GM12875 (cell line): ENCODE measurements around the gene RBM33.

Experiments
- H3K4me3 ChIP-seq: one replicate; pipeline ENCODE4 v1.5.1; 2011; ENCODE audit warnings: low read depth, low read length, control low read depth
- TF ChIP-seq, protein P1 (sequence below): IDR thresholded peaks from 2 replicates; pipeline ENCODE4 v1.5.1; 2011; ENCODE audit warnings: low read depth, mild to moderate bottlenecking, control low read depth, inconsistent platforms, low read length, moderate library complexity, borderline replicate concordance; ENCODE audit not compliant: insufficient read depth

RBM33 gene

DNA sequence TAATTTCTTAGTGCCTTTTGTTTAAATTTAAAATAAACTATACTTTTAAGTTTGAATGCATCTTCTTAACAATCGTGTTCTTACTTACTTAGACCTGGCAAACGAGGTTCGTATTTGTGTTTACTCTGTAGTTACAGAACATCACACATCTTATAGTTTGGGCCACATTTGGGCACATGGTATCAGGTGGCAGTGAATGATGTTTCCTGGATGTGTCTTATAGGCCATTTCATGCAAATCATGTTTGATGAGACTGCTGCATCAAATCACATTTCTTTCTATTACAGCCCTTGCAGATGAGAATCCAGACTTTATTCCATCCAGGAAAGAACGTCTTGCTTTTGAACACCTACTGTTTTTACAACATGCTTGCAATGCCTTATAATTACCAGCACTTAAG is 78.5 kb downstream of the RBM33 start:
- no peak overlapping the region for H3K4me3 ChIP-seq
- TF ChIP-seq, protein P1, sequence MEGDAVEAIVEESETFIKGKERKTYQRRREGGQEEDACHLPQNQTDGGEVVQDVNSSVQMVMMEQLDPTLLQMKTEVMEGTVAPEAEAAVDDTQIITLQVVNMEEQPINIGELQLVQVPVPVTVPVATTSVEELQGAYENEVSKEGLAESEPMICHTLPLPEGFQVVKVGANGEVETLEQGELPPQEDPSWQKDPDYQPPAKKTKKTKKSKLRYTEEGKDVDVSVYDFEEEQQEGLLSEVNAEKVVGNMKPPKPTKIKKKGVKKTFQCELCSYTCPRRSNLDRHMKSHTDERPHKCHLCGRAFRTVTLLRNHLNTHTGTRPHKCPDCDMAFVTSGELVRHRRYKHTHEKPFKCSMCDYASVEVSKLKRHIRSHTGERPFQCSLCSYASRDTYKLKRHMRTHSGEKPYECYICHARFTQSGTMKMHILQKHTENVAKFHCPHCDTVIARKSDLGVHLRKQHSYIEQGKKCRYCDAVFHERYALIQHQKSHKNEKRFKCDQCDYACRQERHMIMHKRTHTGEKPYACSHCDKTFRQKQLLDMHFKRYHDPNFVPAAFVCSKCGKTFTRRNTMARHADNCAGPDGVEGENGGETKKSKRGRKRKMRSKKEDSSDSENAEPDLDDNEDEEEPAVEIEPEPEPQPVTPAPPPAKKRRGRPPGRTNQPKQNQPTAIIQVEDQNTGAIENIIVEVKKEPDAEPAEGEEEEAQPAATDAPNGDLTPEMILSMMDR = no peak

DNA sequence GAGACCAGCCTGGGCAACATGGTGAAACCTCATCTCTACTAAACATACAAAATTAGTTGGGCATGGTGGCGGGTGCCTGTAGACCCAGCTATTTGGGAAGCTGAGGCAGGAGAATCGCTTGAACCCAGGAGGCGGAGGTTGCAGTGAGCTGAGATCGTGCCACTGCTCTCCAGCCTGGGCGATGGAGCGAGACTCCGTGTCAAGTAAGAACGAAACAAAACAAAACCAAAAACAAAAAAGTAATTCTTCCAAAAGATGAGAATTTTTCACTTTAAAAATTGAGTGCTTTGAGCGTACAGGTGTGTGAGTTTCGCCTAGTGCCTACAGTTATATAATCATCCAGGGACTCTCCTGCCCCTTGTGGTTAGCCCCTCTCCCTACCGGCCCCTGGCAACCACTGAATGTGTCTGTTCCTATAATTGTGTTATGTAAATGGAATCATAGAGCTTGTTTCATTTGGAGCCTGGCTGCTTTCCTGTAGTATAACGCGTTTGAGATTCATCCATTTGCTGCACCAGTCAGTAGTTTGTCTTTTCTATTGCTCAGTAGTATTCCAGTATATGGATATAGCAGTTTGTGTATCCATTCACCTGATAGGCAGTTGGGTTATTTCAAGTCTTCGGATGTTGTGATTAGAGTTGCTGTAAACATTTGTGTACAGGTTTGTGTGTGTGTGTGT is 80.0 kb downstream of the RBM33 start:
- TF ChIP-seq, protein P1 = 0 out of 2 replicates have a peak, but pooled peaks have one; percentile 17
- peak overlapping the region; percentile 5 for H3K4me3 ChIP-seq

DNA sequence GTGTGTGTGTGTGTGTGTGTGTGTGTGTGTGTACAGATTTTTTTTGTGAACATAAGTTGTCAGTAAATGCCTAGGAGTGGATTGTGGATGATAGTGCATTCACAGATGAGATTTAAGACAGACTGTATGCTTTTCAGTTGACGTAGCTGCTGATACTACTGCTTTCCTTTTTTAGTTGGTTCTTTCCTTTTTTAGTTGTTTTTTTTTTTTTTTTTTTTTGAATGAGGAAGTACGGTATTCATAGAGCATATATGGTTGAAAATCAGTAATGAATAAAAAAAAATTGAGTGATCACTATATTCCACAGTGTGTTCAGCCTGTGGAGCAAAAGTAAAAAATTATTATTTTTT is 80.5 kb downstream of the RBM33 start:
- TF ChIP-seq, protein P1 = no peak
- H3K4me3 ChIP-seq = no peak overlapping the region

DNA sequence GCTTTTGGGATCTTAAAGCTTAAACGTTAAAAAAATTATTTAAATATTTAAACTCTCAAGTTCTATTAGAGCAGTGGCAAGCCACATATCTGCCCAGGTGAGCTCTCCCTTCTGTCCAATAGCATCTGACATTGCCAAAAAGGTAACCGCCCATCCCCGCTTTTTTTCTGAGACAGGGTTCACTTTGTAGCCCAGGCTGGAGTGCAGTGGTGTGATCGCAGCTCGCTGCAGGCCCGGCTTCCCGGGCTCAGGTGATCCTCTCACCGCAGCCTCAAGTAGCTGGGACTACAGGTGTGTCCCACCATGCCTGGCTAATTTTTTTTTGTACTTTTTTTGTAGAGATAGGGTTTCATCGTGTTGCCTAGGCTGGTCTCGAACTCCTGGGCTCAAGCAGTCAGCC is 83.2 kb downstream of the RBM33 start:
- TF ChIP-seq, protein P1 = no peak
- no peak overlapping the region for H3K4me3 ChIP-seq

DNA sequence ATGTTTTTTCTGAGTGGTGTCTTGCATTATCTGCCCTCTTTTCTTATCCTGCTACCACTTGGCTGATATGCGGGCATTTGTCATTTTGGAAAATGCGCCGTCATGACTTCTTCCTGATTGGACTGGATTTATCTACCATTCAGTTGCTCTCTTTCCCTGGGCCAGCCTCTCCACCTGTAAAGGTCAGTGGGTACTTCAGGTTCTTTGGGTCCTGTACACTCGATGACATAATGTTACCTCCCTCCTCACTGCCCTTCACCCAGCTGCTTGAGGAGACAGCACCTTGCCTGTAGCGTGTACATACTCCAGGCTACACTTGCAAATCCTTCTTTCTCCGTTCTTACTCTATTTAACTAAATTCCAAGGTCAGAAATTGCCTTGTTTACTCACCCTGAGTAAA is 83.7 kb downstream of the RBM33 start:
- TF ChIP-seq, protein P1 = no peak

DNA sequence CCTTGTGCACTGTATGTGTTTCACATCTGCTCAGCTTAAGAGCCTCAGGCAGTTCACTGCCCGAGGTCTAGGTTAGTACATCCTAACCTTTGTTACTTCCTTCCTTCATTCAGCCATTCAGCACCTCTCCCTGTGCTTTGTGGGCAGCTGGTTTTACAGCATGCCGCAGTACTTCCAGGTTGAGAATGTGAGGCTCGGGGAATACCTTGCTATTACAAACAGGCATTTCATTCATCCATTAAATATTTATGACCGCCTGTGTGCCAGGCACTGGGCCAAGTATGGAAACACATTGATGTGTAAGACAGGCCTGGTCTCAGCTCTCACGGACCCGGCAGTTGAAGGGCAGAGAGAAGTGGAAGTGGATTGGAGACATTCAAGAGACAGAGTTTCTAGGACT is 85.4 kb downstream of the RBM33 start:
- TF ChIP-seq, protein P1 = no peak
- no peak overlapping the region for H3K4me3 ChIP-seq

More for the DNA sequence above, 83.7 kb downstream of the RBM33 start:
- H3K4me3 ChIP-seq = no peak overlapping the region

DNA sequence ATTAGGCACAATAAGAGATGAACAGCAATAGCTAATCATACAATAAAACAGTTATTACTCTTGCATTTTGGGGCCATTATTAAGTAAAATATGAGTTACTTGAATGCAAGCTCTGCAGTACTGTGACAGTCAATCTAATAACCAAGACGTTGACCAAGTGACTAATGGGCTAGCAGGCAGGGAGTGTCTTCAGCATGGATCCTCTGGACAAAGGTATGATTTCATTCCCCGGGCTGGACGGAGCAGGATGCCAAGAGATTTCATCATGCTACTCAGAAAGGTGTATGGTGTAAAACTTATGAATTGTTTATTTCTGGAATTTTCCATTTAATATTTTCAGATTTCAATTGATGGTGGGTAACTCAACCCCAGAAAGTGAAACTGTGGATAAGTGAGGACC is 86.9 kb downstream of the RBM33 start:
- TF ChIP-seq, protein P1 = no peak
- H3K4me3 ChIP-seq = no peak overlapping the region
